ENCODE results near the gene LRRC75A.
"Not testable (repeated sequence)": the region's sequence is repeated elsewhere in the genome, so short reads cannot be mapped to it uniquely, and the experiment has no call there.

DNA sequence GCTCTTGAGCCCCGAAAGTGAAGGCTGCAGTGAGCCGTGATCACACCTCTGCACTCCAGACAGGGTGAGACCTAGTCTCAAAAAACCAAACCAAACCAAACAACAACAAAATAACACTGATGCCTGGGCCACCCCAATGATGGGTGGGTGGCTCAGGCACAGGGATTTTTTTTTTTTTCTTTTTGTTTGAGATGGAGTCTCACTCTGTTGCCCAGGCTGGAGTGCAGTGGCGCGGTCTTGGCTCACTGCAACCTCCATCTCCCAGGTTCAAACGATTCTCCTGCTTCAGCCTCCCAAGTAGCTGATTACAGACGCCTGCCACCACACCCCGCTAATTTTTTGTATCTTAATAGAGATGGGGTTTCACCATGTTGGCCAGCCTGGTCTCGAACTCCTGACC, 39.7 kb downstream of the LRRC75A start:
- TF ChIP-seq, protein P1, sequence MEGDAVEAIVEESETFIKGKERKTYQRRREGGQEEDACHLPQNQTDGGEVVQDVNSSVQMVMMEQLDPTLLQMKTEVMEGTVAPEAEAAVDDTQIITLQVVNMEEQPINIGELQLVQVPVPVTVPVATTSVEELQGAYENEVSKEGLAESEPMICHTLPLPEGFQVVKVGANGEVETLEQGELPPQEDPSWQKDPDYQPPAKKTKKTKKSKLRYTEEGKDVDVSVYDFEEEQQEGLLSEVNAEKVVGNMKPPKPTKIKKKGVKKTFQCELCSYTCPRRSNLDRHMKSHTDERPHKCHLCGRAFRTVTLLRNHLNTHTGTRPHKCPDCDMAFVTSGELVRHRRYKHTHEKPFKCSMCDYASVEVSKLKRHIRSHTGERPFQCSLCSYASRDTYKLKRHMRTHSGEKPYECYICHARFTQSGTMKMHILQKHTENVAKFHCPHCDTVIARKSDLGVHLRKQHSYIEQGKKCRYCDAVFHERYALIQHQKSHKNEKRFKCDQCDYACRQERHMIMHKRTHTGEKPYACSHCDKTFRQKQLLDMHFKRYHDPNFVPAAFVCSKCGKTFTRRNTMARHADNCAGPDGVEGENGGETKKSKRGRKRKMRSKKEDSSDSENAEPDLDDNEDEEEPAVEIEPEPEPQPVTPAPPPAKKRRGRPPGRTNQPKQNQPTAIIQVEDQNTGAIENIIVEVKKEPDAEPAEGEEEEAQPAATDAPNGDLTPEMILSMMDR (IDR thresholded peaks at IDR 0.05; ENCODE audit: low read depth, low read length, missing input control): not testable (repeated sequence)
- TF ChIP-seq, protein P2, sequence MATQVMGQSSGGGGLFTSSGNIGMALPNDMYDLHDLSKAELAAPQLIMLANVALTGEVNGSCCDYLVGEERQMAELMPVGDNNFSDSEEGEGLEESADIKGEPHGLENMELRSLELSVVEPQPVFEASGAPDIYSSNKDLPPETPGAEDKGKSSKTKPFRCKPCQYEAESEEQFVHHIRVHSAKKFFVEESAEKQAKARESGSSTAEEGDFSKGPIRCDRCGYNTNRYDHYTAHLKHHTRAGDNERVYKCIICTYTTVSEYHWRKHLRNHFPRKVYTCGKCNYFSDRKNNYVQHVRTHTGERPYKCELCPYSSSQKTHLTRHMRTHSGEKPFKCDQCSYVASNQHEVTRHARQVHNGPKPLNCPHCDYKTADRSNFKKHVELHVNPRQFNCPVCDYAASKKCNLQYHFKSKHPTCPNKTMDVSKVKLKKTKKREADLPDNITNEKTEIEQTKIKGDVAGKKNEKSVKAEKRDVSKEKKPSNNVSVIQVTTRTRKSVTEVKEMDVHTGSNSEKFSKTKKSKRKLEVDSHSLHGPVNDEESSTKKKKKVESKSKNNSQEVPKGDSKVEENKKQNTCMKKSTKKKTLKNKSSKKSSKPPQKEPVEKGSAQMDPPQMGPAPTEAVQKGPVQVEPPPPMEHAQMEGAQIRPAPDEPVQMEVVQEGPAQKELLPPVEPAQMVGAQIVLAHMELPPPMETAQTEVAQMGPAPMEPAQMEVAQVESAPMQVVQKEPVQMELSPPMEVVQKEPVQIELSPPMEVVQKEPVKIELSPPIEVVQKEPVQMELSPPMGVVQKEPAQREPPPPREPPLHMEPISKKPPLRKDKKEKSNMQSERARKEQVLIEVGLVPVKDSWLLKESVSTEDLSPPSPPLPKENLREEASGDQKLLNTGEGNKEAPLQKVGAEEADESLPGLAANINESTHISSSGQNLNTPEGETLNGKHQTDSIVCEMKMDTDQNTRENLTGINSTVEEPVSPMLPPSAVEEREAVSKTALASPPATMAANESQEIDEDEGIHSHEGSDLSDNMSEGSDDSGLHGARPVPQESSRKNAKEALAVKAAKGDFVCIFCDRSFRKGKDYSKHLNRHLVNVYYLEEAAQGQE (IDR thresholded peaks at IDR 0.05): not testable (repeated sequence)
- not testable (repeated sequence) for TF ChIP-seq JUND (IDR thresholded peaks at IDR 0.05); TAF1 (conservative IDR thresholded peaks at IDR 0.05); EGR1 (IDR thresholded peaks at IDR 0.05; ENCODE audit: low read depth in 2 of 2); SP1 (IDR thresholded peaks at IDR 0.05); YY1 (IDR thresholded peaks at IDR 0.05); RXRA (IDR thresholded peaks at IDR 0.05); GABPA (IDR thresholded peaks at IDR 0.05 in 1 of 2, conservative IDR thresholded peaks at IDR 0.05 in 1 of 2); HNF4A (conservative IDR thresholded peaks at IDR 0.05); RAD21 (IDR thresholded peaks at IDR 0.05); FOXA1 (IDR thresholded peaks at IDR 0.05)
- TF ChIP-seq, protein P3, sequence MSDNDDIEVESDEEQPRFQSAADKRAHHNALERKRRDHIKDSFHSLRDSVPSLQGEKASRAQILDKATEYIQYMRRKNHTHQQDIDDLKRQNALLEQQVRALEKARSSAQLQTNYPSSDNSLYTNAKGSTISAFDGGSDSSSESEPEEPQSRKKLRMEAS (IDR thresholded peaks at IDR 0.05): not testable (repeated sequence)
- TF ChIP-seq, protein P4, sequence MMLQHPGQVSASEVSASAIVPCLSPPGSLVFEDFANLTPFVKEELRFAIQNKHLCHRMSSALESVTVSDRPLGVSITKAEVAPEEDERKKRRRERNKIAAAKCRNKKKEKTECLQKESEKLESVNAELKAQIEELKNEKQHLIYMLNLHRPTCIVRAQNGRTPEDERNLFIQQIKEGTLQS (IDR thresholded peaks at IDR 0.05): not testable (repeated sequence)
